Liver (tissue), 9 donors: ENCODE results near the gene NKX3-2. TPM values are rescaled to one million over a fixed set of nuclear protein-coding genes. Genes with fewer than 3 reads are reported as not detected.

Experiments
- DNase-seq: peaks from one replicate; pipeline ENCODE4 v3.0.0-alpha.2; 2017; ENCODE audit warnings: low spot score
- H3K27ac ChIP-seq, 2 donors: one replicate each; pipeline ENCODE4 v1.7.0; 2013; ENCODE audit warnings: inconsistent platforms in 2 of 2, low read length in 2 of 2, control low read depth in 1 of 2, low read depth in 1 of 2, mild to moderate bottlenecking in 1 of 2
- H3K27me3 ChIP-seq, 4 donors: one replicate each; pipeline versions ENCODE4 v1.6.1 to v1.7.0; 2013; ENCODE audit warnings: low read length in 3 of 4, inconsistent platforms in 1 of 4, mild to moderate bottlenecking in 1 of 4, moderate library complexity in 1 of 4; ENCODE audit not compliant: control insufficient read depth in 4 of 4, insufficient read depth in 4 of 4
- H3K36me3 ChIP-seq, 4 donors: one replicate each; pipeline versions ENCODE4 v1.6.1 to v1.7.0; 2013; ENCODE audit warnings: low read length in 3 of 4, mild to moderate bottlenecking in 3 of 4, low read depth in 1 of 4, moderate library complexity in 1 of 4; ENCODE audit not compliant: control insufficient read depth in 4 of 4, insufficient read depth in 3 of 4
- H3K4me1 ChIP-seq, 4 donors: one replicate each; pipeline versions ENCODE4 v1.6.1 to v1.7.0; 2013; ENCODE audit warnings: low read length in 3 of 4, mild to moderate bottlenecking in 3 of 4, moderate library complexity in 1 of 4; ENCODE audit not compliant: control insufficient read depth in 4 of 4, insufficient read depth in 4 of 4
- H3K4me3 ChIP-seq, 3 donors: one replicate each; pipeline versions ENCODE4 v1.6.1 to v1.7.0; 2013; ENCODE audit warnings: low read length in 3 of 3, control low read depth in 1 of 3, low read depth in 1 of 3, mild to moderate bottlenecking in 1 of 3
- H3K9ac ChIP-seq, 2 donors: one replicate each; pipeline ENCODE4 v1.7.0; 2013; ENCODE audit warnings: low read length in 2 of 2, mild to moderate bottlenecking in 2 of 2, moderate library complexity in 2 of 2, control low read depth in 1 of 2, low read depth in 1 of 2
- H3K9me3 ChIP-seq, 4 donors: one replicate each; pipeline versions ENCODE4 v1.6.1 to v1.7.0; 2013; ENCODE audit warnings: low read length in 3 of 4; ENCODE audit not compliant: control insufficient read depth in 4 of 4
- EGR1 ChIP-seq, 2 donors: IDR thresholded peaks; 2 replicates each; pipeline ENCODE4 v1.6.1; 2016 to 2018; ENCODE audit warnings: antibody characterized with exemption in 2 of 2, low read depth in 2 of 2
- FOXA1 ChIP-seq: IDR thresholded peaks from 2 replicates; pipeline ENCODE4 v1.6.1; 2016; ENCODE audit warnings: antibody characterized with exemption
- FOXA2 ChIP-seq: IDR thresholded peaks from 2 replicates; pipeline ENCODE4 v1.6.1; 2016; ENCODE audit warnings: antibody characterized with exemption
- GABPA ChIP-seq, 2 donors: IDR thresholded peaks in 1 of 2; conservative IDR thresholded peaks in 1 of 2; 2 replicates each; pipeline ENCODE4 v1.6.1; 2016; ENCODE audit warnings: antibody characterized with exemption in 2 of 2, mild to moderate bottlenecking in 1 of 2, moderate library complexity in 1 of 2
- HNF4A ChIP-seq, 2 donors: conservative IDR thresholded peaks; 2 replicates each; pipeline ENCODE4 v1.6.1; 2016; ENCODE audit warnings: antibody characterized with exemption in 2 of 2, mild to moderate bottlenecking in 2 of 2
- HNF4G ChIP-seq: IDR thresholded peaks from 2 replicates; pipeline ENCODE4 v1.6.1; 2016; ENCODE audit warnings: antibody characterized with exemption
- JUND ChIP-seq, 2 donors: IDR thresholded peaks; 2 replicates each; pipeline ENCODE4 v1.6.1; 2016; ENCODE audit warnings: antibody characterized with exemption in 2 of 2
- MAX ChIP-seq: IDR thresholded peaks from 2 replicates; pipeline ENCODE4 v1.6.1; 2016; ENCODE audit warnings: antibody characterized with exemption
- NR2F2 ChIP-seq: IDR thresholded peaks from 2 replicates; pipeline ENCODE4 v1.6.1; 2016; ENCODE audit warnings: antibody characterized with exemption
- RAD21 ChIP-seq, 2 donors: IDR thresholded peaks; 2 replicates each; pipeline ENCODE4 v1.6.1; 2016; ENCODE audit warnings: antibody characterized with exemption in 2 of 2, mild to moderate bottlenecking in 2 of 2
- RXRA ChIP-seq, 2 donors: IDR thresholded peaks; 2 replicates each; pipeline ENCODE4 v1.6.1; 2017 to 2018; ENCODE audit warnings: antibody characterized with exemption in 2 of 2, mild to moderate bottlenecking in 1 of 2
- SP1 ChIP-seq: IDR thresholded peaks from 2 replicates; pipeline ENCODE4 v1.6.1; 2018; ENCODE audit warnings: antibody characterized with exemption, mild to moderate bottlenecking
- TAF1 ChIP-seq: conservative IDR thresholded peaks from 2 replicates; pipeline ENCODE4 v1.6.1; 2016; ENCODE audit warnings: antibody characterized with exemption, mild to moderate bottlenecking
- YY1 ChIP-seq: IDR thresholded peaks from 2 replicates; pipeline ENCODE4 v1.6.1; 2016; ENCODE audit warnings: antibody characterized with exemption, mild to moderate bottlenecking
- ZBTB33 ChIP-seq: IDR thresholded peaks from 2 replicates; pipeline ENCODE4 v1.6.1; 2016; ENCODE audit warnings: antibody characterized with exemption
- WGBS: extraction: QIAGEN DNeasy Blood & Tissue Kit; methylation state at CpG from one replicate; pipeline ENCODE4 v1.1.7; 2013; 5-methylcytosine and 5-hydroxymethylcytosine counted together
- polyA plus RNA-seq, 2 donors: library from polyadenylated mRNA; stranded (reverse) in 1 of 2; unstranded in 1 of 2; fragments of 200-250 nt in 1 of 2; fragments of >200 nt in 1 of 2; fragmentation: Nextera tagmentation in 1 of 2; extraction: Ambion mirVana in 1 of 2; gene quantifications; one replicate each; pipeline versions ENCODE4 v1.2.1 to v1.2.3, GENCODE V29; 2013 to 2015
- total RNA-seq, 2 donors: library from RNA; depleted of rRNA; stranded (reverse); fragments of >200 nt; gene quantifications; one replicate each; pipeline ENCODE4 v1.2.3, GENCODE V29; 2014
- TF ChIP-seq, protein P1 (sequence below): fragments of 150-350 bp; IDR thresholded peaks from 2 replicates; pipeline ENCODE4 v1.5.1; 2017; ENCODE audit warnings: improper control_type of control experiment, low read depth, low read length; ENCODE audit not compliant: missing input control
- TF ChIP-seq, protein P2 (sequence below): IDR thresholded peaks from 2 replicates; pipeline ENCODE4 v1.6.1; 2016; ENCODE audit warnings: antibody characterized with exemption, mild to moderate bottlenecking
- TF ChIP-seq, protein P3 (sequence below): IDR thresholded peaks from 2 replicates; pipeline ENCODE4 v1.6.1; 2016; ENCODE audit warnings: antibody characterized with exemption
- donor health status: healthy.
- donor health status: healthy.
- donor health status: healthy.
- donor health status: healthy.
- donor health status: healthy.

NKX3-2 gene
- total and polyA plus RNA-seq, 4 donors, result not detected

DNA sequence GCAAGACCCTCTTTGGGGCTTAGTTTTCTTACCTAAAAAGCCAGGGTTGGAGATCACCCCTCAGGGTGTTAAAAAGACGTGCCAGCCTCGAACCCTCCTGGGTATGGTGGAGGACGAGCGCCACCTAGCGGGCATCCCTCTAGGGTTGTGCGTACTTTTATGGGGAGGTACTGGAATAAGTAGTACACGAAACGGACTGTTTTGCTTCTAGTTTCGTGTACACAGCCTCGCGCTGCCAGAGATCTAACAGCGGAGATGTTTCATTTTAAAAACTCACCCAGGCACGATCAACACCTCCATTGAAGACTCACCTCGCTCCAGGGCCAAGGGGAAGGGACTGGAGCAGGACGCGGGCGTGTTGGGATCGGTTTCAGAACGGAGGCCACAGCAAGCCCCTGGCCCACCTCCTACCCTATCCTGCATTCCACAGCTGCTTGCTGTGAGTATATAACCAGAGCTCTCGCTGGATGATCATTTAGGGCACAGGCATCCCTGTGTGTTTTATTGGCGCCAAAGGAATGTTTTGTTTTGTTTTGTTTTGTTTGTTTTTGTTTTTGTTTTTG, 4.8 kb upstream of the NKX3-2 start:
- Histone ChIP-seq H3K4me1 (peaks cover 16 to 32% (median 22%) of the 10 kb centered on the region in 4 donors), H3K4me3 (peak overlapping the region in 2 of 3 donors; percentile 36 to 50), H3K27me3 (peaks cover 5 to 26% (median 19%) of the 10 kb centered on the region in 4 donors), H3K9me3 (peaks cover 0 to 1% (median 0%) of the 10 kb centered on the region in 4 donors), H3K9ac (no peak overlapping the region), H3K27ac (no peak overlapping the region), H3K36me3 (no peaks in the 10 kb centered on the region)
- peak; percentile 87 for DNase-seq
- TF ChIP-seq MAX, result no peak
- TF ChIP-seq, protein P1, sequence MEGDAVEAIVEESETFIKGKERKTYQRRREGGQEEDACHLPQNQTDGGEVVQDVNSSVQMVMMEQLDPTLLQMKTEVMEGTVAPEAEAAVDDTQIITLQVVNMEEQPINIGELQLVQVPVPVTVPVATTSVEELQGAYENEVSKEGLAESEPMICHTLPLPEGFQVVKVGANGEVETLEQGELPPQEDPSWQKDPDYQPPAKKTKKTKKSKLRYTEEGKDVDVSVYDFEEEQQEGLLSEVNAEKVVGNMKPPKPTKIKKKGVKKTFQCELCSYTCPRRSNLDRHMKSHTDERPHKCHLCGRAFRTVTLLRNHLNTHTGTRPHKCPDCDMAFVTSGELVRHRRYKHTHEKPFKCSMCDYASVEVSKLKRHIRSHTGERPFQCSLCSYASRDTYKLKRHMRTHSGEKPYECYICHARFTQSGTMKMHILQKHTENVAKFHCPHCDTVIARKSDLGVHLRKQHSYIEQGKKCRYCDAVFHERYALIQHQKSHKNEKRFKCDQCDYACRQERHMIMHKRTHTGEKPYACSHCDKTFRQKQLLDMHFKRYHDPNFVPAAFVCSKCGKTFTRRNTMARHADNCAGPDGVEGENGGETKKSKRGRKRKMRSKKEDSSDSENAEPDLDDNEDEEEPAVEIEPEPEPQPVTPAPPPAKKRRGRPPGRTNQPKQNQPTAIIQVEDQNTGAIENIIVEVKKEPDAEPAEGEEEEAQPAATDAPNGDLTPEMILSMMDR, result peak; percentile 88
- peak; percentile 97 to 98 for TF ChIP-seq RAD21 (IDR thresholded peaks at IDR 0.05)
- WGBS, result 5% methylated on average over 21 of the region's 21 CpGs

GRCh38 chr4:13548059-13548983, 4.0 kb upstream of the NKX3-2 start:
- Histone ChIP-seq H3K27ac (no peak overlapping the region), H3K4me3 (peak overlapping the region in 1 of 3 donors; percentile 47), H3K4me1 (peaks cover 18 to 39% (median 26%) of the 10 kb centered on the region in 4 donors)

More at GRCh38 chr4:13548059-13548983, 4.0 kb upstream of the NKX3-2 start:
- no peak for TF ChIP-seq MAX
- no peak for TF ChIP-seq SP1
- no peak for TF ChIP-seq GABPA (IDR thresholded peaks at IDR 0.05 in 1 of 2, conservative IDR thresholded peaks at IDR 0.05 in 1 of 2)
- TF ChIP-seq HNF4G, result no peak
- no peak for TF ChIP-seq ZBTB33
- TF ChIP-seq, protein P1, result no peak
- no peak for TF ChIP-seq EGR1 (IDR thresholded peaks at IDR 0.05; ENCODE audit: low read depth in 2 of 2)
- TF ChIP-seq JUND (IDR thresholded peaks at IDR 0.05), result no peak
- no peak for TF ChIP-seq RXRA (IDR thresholded peaks at IDR 0.05)
- TF ChIP-seq, protein P2, sequence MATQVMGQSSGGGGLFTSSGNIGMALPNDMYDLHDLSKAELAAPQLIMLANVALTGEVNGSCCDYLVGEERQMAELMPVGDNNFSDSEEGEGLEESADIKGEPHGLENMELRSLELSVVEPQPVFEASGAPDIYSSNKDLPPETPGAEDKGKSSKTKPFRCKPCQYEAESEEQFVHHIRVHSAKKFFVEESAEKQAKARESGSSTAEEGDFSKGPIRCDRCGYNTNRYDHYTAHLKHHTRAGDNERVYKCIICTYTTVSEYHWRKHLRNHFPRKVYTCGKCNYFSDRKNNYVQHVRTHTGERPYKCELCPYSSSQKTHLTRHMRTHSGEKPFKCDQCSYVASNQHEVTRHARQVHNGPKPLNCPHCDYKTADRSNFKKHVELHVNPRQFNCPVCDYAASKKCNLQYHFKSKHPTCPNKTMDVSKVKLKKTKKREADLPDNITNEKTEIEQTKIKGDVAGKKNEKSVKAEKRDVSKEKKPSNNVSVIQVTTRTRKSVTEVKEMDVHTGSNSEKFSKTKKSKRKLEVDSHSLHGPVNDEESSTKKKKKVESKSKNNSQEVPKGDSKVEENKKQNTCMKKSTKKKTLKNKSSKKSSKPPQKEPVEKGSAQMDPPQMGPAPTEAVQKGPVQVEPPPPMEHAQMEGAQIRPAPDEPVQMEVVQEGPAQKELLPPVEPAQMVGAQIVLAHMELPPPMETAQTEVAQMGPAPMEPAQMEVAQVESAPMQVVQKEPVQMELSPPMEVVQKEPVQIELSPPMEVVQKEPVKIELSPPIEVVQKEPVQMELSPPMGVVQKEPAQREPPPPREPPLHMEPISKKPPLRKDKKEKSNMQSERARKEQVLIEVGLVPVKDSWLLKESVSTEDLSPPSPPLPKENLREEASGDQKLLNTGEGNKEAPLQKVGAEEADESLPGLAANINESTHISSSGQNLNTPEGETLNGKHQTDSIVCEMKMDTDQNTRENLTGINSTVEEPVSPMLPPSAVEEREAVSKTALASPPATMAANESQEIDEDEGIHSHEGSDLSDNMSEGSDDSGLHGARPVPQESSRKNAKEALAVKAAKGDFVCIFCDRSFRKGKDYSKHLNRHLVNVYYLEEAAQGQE, result no peak
- no peak for TF ChIP-seq TAF1
- no peak for TF ChIP-seq YY1
- no peak for TF ChIP-seq HNF4A (conservative IDR thresholded peaks at IDR 0.05)
- TF ChIP-seq, protein P3, sequence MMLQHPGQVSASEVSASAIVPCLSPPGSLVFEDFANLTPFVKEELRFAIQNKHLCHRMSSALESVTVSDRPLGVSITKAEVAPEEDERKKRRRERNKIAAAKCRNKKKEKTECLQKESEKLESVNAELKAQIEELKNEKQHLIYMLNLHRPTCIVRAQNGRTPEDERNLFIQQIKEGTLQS, result no peak
- no peak for TF ChIP-seq FOXA1
- TF ChIP-seq FOXA2, result no peak
- no peak for TF ChIP-seq NR2F2
- H3K27me3 ChIP-seq, result peaks cover 5 to 28% (median 18%) of the 10 kb centered on the region in 4 donors
- H3K36me3 ChIP-seq, result no peaks in the 10 kb centered on the region
- no peak for DNase-seq
- H3K9me3 ChIP-seq, result peaks cover 0 to 6% (median under 1%) of the 10 kb centered on the region in 4 donors
- 8% methylated on average over 35 of the region's 35 CpGs for WGBS
- no peak overlapping the region for H3K9ac ChIP-seq
